GM21360 (cell line): ENCODE measurements around the gene AFAP1L1.

Experiments
- ATAC-seq: cut with Tn5 transposase; IDR thresholded peaks from one replicate; pipeline ENCODE4 v1.9.1; 2021; ENCODE audit warnings: mild to moderate bottlenecking, moderate library complexity; ENCODE audit not compliant: unreplicated experiment

The AFAP1L1 gene

DNA sequence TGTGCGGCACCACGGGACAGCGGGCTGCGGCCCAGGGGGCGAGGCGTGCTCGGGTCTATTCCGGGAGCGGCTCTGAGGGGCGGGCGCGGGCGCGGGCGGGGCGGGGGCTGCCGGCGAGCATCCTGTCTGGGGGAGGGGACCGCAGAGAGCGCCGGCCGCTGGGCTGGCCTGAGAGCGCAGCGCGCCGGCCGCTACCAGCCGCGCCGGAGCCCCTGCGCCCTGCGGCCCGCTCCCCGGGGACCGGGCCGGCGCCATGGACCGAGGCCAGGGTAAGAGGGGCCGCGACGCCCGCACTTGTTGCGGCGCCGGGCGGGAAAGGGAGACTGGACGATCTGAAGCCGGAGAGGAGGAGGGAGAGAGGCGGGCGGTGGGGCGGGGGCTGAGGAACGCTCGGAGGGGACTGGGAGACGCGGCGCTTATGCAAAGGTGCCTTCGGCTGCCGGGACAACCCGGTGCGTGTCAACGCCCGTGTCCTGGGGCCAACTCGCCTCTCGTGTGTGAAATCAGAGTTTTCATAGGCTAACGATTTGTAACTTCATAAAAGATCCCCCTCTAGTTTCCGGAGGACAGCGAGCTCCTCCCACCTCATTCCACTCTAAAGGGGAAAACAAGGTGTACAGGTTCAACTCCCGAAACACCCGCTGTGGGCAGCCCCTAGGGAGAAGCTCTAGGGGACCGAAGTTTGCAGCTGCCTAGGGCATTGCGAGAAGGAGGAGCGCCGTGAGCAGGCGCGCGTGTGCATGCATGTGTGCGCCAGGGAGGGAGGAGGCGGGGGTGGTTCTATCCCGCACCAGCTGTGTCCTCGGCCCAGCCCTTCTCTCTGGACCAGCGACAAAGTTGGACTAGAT is at the start of gene AFAP1L1:
Gene AFAP1L1, plus strand, starts transcription at position 144 of the 848 bp plus-strand sequence. Its CDS starts 110 bp downstream, at position 254.
- no peak for ATAC-seq

DNA sequence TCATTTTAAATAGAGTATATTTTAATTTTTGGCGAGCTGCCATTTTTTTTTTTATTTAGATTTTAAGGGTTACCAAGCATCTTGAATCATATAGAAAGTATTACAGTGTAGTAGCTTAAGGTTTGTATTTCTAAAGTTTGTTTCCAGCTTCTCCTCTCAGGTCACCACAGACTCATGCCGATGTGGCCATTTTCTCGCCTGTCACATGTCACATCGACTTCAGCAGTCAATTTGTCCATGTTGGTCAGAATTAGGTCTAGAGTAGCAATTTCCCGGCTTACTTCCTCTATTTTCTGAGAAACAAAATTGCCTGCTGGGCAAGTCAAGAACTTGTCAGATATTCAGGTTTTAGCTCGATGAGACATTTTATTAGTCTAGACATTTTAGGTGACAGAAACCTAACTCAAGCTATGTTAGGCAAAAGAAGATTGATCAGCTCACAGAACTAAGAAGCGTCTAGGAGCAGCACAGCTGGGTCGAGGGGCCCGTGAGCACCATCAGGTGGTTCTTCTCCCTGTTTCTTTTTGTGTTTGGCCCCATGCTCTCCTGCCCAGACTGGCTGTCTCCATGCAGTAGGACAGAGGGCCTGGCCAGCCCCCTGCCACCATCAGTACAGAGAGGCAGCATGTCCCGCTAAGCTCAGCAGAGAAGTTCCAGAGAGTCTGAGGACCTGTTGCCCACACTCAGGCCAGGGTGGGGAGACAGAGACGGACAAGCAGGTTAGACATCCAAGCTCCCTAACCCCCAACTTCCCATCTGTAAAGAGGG is 48.4 kb upstream of the AFAP1L1 start:
- ATAC-seq: no peak

DNA sequence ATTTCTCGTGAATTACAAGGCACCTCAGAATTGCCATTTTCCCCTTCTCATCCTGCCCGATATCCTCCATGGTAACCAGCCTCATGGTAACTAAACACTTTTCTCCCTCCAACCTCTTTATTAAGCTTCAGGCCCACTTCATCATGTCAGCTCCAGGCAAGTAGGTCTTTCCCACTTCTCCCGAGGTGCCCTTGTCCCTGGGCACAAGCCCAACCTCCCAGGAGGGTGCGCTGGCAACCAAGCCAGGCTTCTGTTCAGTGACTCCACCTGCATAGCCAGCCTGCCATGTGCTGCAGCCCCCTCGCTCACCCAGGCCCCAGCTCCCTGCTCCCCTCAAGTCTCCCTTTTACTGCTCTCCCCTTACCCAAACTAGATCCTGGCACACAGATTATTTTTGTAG is 47.4 kb upstream of the AFAP1L1 start:
- no peak for ATAC-seq

DNA sequence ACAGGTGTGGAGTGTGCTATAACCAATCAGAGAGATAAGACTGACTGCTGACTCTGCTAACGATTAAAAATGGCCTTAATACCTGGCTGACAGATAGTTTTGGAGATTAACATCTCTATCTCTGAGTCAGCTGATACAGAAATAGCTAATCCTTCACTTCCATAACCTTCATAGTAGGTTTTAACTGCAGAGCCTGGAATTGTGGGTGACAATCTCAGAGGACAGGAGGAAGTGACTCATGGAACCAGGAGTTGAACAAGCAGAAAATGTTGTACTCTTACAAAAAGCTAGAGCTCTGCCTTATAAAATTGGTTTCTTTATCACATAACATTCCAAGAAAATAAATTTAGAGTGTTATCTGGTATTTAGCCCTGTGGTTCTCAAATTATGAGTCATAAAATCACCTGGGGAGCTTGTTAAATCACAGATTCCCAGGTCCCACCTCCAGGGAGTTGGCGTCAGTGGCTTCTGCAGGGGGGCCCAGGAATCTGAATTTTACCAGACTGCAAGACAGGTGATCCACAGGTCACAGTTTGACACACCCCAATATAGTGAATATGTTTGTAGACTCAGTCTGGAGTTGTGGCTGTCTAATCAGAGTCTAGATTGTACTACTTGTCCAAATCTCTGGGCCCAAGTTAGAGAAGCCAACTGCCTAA is 44.4 kb upstream of the AFAP1L1 start:
- no peak for ATAC-seq

DNA sequence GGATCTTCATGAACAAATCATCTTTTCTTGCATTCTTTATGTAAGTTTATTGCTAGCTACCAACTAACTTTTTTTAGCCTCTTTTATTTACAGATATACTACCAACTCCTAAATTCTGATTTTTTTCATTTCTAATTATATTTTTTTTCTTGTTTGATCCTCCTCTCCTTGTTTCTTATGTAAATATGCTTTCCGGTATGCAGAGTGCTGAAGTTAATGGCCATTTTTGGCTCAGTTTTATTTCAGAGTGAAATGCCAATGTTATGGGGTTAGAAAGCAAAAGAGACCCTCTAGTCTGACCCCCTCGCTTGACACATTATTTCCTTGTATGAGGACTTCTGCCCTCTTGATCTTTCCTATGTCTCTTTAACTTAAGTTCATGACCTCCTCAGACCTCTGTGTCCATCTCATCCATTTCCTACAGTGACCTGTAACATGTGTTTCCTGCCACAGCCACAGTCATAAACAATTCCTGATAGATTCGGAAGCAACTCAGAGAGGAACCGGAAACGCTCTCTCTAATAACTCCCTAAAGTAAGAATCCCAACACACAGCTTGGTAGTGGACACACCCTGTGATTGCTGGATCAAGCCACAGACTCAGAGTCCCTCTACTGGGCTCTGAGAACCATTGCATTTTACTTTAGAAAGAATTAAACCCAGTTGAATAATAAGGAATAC is 42.9 kb upstream of the AFAP1L1 start:
- no peak for ATAC-seq

DNA sequence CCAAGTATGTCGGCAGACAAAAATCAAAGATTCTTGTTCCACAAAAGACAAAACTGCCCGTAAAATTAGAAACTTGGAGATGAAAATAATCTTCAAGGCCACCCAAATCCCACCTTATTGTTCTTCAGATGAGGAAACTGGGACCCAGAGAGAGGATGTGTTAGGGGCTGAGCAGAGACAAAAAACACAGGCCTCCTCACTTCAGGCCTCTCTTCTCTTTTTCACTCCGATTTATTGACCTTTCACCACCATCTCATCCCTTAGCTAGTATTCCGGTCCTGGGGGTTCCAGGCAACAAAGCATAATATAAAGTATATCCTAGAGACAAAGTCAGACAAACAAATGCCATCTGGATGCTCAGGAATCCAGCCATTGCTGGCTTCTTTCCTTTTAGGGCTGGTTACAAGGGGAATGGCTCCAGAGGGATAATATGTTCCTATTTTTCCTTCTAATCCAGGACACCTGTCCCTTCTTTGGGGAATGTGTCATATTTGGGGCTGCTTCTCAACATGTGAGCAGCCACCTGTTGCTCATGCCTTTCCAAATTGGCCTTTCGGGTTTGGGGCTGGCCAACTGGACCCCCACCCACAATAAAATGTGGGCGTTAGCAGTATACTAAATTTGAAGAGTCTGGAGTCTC is 42.2 kb upstream of the AFAP1L1 start:
- ATAC-seq: no peak

DNA sequence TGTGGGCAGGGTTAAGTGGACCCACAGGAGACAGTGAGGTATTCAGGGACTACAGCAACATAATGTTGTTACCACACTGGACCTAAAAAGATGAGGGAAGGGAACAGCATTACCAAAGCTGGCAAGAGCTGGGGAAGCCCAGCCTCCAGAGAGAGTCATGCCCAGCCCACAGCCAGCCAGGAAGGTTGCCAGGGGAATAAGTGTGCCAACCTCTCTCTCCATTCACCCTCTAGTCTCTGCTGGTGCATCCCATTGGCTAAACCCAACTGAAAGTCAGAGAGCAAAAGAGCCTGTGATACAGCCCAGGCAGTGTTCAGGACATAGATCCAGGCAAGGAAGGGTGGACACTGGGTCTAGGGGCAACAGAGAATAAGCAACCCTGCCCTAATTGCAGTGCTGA is 35.8 kb upstream of the AFAP1L1 start:
- ATAC-seq: no peak

DNA sequence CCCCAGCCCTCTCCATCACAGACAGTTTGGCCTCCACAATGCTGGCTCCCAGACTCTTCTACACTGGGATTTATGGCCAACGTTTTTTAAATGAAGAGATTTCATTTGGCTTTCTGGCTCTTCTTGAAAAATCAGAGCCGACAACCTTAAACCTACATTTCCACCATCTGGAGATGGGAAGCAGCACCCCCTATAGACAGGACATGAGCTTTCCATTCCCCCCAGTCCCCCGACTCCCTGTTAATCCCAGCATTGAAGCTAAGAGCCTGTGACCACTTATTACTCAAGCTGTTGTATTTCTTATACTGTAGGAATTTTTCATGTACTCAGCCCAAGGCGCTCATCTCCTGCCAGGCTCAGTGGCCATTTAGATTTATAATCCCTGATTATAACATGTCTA is 34.0 kb upstream of the AFAP1L1 start:
- ATAC-seq: no peak

DNA sequence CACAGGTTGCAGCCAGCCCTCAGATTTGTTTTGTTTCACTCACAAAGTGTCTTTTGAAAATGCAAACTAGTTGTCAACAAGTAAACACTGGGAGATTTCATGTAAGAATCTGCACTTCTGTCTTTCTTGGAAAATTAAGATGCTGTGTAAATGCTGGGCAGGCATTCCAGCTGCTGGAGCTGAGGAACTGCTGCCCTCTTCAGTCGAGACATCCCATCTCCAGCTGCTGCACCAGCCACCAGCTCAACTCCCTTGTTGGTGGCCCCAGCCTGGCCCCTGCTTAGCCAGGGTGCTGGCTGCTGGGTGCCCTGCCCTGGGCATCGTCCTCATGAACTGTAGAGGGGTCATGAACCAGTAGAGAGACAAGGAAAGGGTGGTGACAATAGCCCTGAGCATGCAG is 33.1 kb upstream of the AFAP1L1 start:
- no peak for ATAC-seq

DNA sequence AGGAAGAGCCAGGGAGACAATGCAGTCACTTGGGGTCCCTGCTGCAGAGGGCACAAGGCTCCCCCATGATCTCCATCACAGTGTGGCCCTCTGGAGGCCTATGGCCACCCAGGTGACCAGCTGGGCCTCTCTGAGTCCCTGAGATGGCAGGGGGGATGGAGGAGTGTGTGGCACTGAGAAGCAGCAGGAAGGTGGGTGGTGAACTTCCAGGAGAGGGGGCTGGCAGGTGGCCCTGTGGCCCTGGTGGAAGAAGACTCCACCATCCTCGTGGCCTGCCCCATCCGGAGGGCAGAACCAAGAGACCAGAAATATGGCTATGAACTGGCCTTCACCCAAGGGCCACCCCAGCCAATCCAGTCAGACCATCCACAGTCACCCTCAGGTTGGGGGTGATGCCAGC is 31.7 kb upstream of the AFAP1L1 start:
- no peak for ATAC-seq

DNA sequence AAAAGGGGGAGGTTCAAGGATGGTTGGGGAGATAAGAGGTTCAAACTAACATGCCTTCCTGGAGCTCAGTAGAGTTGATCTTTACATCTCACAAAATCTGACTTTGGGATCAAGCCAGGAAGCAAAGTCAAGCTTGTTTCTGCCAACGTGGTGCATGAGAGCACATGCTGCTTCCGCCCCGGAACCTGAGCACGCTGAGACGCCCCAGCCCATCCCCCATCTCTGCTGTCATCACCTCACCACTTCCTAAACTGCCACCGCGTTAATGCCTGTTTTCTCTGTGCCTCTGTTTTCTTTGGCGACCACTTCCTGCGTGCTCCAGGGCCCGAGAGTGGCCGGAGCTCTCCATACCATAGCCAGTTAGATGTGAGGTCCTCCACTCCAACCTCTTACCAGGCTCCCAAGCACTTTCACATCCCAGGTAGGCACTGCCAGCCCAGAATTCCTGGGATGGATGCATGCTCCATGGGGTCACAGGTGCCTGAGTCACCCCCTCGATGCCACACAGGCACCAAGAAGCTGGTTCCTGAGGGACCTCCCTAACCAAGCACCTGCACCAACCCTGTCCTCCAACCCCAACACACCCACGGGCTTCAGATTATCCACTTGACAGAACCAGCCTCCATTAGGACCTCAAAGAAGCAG is 31.2 kb upstream of the AFAP1L1 start:
- no peak for ATAC-seq

DNA sequence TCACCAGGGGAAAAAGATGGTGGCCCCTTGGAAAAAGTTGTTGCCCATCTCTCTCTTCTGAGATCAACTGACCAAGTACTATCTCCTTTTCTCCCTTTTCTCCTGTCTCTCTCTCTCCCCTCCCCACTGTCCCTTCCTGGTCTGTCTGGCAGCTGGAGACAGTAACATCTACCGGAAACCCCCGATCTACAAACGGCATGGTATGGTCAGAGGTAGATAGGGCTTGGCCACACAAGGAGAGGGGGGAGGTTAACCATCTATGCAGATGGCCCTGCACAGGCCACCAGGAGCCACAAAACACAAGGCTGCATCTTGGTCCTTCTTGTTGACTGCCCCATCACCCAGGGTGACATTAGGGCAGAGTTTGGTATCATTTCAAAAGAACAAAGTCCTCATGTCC is 29.3 kb upstream of the AFAP1L1 start:
- no peak for ATAC-seq

DNA sequence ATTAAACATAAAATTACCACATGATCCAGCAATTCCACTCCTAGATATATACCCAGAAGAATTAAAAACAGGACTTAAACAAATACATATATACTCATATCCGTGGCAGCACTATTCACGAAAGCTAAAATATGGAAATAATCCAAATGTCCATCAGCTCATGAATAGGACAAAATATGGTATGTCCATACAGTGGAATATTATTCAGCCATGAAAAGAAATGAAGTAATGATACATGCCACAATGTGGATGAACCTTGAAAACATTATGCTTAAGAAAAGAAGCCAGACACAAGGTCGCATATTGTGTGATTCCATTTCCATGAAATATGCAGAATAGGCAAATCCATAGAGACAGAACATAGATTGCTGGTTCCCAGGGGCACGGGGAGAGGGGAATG is 24.8 kb upstream of the AFAP1L1 start:
- no peak for ATAC-seq

DNA sequence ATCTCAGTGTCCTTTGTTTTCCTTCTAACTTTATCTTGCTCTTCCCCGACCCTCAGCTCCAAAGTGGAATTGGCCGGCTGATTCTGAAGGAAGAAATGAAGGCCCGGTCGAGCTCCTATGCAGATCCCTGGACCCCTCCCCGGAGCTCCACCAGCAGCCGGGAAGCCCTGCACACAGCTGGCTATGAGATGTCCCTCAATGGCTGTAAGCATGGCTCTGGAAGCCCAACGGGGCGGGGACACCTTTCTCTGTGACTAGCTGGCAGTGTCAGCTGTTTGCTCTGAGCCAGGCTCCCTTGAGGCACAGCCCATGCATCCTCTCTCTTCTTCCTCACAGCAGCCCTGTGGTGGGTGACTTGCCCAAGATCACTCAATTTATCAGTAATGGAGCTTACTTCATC is 23.9 kb upstream of the AFAP1L1 start:
- no peak for ATAC-seq

DNA sequence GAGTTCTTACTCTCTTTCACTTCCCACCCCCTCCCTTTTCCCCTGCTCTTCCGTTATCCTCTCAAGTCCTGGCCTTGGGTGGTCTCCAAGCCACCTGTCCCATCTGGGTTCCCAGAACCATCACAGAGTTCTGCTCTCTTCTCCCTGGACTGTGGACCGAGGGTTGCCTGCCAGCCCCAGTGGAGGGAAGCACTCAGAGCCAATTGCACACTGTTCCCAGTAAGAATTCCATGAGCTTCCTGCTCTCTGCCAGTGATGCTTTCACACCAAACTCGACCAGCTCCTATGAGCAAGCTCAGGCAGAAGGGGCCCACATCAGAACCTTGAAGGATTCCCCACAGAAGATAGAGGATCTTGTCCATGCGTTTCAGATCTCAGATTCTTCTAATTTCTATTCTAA is 20.1 kb upstream of the AFAP1L1 start:
- no peak for ATAC-seq

DNA sequence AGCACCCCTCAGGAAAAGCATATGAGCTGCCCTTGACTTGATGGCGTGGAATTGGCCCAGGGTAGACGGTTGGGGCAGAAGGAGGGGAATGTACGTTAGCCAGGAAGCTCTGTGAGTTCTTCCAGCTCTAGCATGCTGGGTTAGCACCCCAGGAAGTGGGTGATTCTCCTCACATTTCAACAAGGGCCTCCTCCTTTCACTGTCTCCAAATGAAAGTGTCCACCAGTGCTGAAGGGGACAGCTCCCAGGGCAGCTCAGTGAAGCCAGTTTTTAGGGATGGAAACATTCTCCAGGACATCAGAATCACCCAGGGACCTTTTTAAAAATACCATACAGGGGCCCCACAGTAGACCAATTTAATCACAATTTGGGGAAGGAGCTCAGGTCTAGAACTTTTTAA is 17.2 kb upstream of the AFAP1L1 start:
- ATAC-seq: no peak

DNA sequence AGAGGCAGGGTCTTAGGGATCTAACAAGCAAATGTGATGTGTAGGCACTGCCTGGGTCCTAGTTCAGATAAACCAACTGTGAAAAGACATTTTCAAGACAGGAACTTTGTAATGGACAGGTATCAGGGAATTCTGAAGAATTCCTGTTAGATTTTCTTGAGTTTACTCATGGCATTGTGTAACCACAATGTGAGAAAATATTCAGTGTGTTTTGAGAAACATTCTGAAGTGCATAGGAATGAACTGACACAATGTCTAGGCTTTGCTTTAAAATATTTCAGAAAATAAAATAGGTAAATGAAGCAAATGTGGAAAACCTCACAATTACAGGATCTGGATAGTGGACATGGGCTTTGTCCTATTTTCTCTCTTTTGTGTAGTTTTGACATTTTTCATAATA is 15.2 kb upstream of the AFAP1L1 start:
- ATAC-seq: no peak

DNA sequence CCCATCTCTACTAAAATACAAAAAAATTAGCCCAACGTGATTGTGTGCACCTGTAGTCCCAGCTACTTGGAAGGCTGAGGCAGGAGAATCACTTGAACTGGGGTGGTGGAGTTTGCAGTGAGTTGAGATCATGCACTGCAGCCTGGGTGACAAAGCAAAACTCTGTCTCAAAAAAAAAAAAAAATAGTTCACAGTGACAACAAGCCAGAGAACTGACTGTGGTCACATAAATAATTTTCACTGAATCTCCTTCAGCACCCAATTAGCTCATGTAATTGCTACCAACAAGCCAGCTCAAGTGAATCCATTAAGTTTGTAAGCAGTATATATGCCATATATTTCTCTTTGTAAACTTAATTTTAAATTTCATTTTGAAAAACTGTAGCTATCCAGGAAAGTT is 14.5 kb upstream of the AFAP1L1 start:
- no peak for ATAC-seq

DNA sequence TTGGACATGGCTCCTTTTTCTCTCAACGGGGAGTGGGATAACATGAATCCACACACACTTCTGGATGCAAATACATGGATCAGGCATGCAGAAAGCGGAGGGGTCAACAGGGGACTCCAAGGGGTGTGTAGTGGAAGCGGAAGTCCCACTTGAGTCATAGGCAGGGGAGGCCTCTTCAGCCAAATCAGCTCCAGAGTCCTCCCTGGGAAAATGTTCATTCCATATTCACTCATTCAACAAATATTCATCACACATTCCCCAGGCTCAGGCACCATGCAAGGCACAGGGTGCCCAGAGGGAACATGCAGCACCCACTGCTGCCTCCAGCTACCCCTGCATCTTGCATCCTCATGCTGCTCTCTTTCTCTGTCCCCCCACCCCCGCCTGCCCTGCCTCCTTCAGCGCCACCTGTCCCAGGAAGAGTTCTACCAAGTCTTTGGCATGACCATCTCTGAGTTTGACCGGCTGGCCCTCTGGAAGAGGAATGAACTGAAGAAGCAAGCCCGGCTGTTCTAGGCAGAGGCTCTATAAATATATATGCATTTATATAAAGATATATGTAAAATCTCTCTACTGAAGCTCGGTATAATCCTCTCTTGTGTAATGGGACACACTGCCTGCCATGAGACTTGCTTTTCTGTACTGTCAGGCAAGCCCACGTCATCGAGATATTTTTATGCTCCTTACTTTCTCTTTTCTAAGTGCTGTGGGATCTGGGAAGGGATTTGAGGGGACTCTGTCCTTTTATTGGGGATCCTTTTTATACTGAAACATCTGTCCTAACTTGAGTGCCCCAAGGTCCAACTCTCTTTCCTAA is 13.6 kb upstream of the AFAP1L1 start:
- ATAC-seq: no peak
